DMS114 treated with DMSO at 0.1 percent for 48 hours (cell line): ENCODE results near the gene PACS2.
"Not testable (repeated sequence)": the region's sequence is repeated elsewhere in the genome, so short reads cannot be mapped to it uniquely, and the experiment has no call there.

Experiments
- DNase-seq: peaks from one replicate; lab custom pipeline; 2025; ENCODE audit not compliant: unreplicated experiment; lab: John Stamatoyannopoulos, UW

Gene PACS2

DNA sequence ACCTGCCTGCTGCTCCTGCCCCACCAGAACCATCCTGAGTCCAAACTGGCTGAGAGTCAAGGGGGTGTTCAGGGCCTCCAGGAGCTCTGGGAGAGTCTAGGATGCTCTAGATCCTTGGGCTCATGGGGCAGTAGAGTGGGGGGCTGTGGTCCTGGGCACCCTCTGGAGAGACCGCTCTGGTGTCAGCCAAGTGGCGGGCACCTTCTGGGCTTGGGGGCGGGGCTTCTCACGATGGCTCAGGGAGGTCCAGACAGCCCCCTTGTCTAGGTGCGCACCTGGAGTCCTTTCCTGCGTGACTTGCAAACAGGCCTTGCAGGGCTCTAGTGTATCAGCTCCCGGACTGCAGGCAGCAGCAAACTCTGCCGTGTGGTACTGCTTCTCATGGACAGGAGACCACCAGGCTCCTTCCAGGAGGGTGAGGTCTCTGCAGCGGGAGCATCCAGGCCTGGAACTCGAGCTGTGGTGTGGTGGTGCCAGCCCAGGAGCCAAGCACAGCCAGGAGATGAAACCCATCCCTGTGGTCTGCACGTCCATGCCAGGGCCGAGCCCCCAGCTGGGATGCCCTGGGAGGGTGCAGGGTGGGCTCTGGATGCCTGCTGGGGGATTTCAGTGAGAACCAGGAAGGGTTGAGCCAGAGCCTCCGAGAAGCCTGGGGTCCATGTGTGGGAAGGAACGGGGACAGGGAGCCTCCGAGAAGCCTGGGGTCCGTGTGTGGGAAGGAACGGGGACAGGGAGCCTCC, 15.0 kb downstream of the PACS2 start:
- no peak for DNase-seq

DNA sequence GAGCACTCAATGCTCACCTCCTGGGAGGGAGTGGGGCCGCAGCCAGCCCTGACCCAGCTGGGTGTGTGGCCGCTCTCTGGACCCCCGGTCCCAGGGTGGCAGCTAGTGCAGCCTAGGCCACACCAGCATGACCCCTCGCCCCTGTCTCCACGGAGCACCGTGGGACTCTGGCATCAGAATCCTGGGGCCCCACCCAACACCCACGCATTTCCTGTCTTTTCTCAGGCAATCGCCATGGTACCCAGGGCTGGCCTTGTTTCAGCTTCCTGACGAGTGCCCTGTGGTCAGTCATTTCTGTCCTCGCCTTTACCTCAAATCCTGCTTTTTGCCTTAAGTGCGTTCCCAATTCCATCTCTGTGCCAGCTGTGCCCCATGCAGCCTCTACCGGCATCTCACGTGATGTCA, 15.9 kb downstream of the PACS2 start:
- no peak for DNase-seq

DNA sequence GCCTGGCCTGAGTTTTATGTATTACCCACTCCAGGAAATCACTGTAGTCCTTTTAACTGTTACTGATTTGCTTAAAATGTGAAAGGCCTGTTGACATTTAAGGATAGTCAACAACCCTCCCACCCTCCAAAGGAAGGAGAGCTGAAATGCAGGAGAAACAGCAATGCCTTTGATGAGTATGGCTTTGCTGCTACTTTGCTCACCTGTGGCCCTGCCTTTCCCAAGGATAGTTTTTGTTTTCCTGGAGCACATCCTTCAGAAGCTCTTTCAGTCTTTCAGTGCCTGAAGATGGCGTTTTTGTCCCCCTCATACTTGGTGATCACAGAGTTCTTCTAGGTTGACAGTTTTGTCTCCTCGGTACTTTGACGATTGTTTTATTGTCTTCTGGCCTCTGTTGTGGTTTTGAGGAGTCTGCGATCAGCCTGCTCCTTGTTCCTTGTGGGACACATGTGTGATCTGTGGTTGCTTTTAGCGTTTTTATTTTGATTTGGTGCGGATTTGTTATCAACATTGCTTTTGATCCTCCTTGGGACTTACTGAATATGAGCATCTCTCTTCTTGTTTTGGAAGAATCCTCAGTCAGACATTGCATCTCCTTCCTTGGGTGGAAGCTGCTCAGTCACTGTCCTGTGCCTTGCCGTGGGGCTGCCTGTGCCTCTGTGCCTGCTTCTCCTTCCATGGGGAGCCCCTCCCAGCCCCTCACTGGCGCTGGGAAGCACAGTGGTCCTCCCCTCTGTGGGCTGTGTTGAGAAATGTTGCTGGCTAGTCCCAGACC, 17.2 kb downstream of the PACS2 start:
- no peak for DNase-seq

DNA sequence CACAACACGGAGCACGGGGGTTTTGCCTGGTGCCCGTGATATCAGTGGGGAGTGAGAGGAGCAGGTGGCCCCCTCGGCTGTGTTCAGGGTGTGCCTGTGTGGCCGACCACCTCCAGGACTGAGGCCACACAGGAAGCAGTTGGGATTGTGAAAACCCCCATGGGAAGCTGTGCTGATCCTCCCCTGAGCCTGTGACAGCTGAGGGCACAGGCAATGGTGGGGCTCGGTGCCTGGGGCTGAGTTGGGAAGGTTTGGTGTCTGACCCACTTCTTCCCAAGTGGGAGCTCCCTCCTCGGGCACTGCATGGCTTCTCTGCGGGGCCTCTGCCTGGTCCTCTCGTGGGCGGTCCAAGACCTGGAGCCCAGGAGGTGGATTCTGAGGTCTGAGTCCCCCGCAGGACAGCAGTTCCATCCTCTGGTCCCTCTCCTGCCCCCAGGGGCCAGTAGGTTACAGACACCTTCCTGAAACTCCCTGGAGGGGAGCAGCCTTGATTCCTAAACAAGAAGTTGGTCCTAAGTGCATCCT, 17.9 kb downstream of the PACS2 start:
- DNase-seq: no peak

DNA sequence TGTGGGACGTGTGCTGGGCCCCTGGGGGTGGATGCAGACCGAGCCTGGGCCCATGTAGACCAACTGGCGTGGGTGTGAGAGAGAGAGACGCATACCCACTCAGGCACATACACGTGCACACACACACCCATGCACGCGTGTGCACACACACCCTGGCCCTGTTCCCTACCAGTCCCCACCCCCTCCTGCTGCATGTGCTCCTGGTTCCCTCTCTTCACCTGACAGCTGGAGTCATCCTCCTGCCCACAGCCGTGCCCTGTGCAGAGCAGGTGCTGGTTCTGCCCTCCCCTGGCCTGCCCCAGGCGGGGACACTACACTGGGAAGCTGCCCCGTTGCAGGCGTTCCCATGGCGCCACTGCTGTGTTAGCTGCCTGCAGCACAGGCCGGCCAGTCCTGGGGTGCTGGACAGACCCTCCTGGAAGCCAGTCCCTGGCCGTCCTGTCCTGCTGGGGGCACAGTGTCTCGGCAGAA, 18.5 kb downstream of the PACS2 start:
- no peak for DNase-seq

DNA sequence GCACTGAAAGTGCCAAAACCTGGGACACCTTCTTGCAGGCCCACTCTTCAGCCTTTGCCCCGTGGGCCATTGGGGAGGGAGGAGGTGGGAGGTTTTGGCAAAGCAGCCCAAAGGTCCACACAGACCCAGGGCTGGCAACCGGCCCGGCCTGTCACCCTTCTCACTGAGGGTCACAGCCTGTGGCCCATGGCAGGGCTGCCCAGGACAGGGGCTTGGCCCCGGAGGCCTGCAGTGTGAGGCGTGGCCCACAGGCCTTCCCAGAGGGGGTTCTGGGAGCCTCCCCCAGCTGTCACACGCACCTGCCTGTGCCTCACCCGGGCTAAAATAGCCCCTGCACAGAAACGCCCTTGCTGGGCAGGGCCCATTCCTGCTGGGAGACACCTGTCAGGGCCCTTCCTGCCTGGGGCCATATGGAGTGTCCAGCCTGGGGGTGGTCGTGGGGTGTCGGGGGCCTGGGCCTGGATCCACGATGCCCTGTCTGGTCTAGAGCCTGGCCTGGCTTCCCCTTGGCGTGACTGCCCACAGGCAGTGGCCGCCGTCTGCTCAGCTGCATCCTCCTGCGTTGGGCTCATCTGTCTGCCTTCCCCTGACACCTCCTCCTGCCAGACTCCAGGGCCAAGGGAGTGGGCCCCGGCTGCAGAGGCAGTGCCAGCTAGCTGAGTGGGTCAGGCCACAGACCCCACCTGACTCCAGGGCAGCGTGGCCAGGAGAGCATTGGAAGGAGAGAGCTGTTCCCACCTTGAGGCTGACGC, 19.2 kb downstream of the PACS2 start:
- DNase-seq: no peak

DNA sequence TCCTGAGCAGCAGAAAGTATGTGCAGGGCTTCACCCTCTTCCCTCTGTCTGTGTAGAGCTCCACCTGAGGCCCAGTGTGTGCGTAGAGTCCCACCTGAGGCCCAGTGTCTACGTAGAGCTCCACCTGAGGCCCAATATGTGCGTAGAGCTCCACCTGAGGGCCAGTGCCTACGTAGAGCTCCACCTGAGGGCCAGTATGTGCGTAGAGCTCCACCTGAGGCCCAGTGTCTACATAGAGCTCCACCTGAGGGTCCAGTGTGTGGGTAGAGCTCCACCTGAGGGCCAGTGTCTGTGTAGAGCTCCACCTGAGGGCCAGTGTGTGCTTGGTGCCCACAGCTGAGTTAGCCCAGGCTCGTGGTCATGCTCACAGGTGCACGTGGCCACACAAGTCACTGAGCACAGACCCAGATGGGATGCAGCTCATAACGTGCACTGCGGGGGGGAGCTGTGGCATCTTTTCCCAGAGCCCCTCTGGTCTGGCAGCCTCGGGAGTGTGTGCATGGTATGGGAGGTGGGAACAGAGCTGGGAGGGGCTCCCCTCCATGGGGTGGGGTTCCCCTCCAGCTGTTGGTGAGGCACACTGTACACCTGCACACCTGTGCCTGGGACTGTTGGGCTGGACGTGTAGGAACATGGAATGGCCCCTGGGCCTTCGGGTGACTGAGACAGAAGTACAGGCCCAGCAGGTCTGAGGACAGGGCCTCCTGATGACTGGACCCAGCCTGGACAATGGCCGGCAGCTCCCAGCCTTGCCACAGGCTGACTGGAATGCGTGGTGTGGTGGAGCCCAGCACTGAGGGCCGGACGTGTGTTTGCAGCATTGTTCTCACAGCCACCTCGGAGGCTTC, 20.1 kb downstream of the PACS2 start:
- no peak for DNase-seq

DNA sequence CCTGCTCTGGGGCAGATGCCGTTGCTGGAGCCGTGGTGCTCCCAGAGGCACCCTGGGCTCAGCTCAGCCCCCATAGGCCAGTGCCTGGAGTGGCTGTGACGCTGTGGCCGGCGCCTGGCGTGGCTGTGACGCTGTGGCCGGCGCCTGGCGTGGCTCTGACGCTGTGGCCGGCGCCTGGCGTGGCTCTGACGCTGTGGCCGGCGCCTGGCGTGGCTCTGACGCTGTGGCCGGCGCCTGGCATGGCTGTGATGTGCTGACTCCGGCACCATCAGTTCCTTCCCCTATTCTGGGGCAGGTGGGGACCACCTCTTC, 20.6 kb downstream of the PACS2 start:
- DNase-seq: not testable (repeated sequence)

DNA sequence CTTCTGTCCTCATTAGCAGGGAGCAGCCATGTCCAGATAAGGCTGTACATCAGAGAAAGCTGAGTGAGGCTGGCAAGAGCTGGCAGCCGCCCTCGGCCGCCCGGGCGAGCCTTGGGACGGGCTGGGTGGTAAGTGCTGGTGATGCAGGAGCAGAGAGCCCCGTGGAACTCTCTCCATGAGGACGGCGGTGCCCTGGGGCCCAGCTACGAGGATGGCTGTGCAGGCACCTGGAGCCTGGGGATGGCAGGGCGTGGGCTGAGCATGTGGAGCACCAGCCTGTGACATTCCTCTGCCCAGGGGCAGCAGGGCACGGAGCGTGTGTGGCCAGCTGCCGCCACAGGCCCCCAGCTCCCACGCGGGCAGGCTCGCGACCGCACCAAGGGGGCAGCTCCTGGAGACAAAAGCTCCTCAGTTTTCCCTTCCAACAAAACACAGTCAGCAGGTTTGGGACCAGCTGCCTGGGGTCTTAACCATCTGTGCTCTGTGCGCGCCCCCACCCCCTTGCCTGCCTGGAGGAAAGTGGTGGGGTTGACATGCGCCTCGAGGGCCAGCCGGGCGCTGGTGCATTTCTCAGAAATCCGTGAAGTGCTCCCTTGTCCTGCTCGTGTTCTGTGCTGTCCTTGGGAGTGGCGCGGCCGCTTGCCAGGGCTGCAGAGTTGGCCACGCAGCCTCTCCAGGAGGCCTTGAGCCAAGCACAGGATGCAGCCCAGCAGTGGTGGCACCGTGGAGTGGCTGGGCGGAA, 21.4 kb downstream of the PACS2 start:
- DNase-seq: no peak

DNA sequence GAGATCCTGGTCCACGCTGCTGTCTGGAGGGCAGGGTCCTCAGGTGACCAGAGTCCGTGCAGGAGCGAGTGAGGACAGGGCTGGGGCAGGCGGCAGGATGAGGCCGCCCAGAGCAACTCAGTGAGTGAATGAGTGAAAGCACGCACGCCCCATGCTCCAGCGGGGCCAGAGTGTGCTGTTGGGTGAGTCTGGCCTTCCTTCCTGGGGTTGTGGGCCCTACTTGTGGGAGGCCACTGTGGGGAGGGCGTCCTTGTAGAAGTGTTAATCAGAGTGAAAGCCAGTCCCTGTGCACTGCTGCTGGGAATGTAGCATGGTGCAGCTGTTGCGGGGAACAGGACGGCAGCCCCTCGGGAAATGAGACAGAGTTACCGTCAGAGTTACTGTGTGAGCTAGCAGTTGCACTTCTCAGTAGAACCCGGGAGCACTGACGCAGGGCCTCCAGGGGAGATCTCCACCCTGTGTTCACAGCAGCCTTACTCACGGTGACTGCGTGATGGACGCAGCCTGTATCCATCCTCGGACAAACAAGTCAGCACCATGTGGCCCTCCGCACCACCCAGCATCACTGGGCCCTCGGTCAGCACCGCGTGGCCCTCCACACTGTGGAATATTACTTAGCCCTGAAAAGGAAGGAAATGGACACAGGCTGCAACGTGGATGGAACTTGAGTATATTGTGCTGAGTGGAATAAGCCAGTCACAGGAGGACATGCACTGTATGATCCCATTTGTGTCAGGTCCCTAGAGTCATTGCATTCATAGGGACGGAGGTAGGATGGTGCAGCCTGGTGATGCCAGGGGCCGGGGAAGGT, 22.1 kb downstream of the PACS2 start:
- DNase-seq: no peak

DNA sequence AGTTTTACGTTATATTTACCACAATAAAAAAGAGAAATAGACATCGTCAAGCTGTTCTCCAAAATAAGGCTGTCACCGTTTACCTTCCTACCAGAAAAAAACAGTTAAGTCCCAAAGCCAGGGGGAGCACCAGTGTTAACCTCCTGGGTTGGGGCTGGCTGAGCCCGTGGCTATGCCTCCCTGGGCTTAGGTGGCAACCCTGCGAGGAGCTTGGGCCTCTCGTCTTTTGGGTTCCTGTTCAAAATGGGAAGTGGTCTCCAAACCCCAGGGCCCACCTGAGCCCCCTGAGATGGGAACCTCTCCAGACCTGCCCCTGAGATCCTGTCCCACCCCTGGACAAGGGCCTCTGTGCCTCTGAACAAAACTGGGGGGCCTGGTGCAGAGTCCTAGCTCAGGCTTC, 22.9 kb downstream of the PACS2 start:
- no peak for DNase-seq

DNA sequence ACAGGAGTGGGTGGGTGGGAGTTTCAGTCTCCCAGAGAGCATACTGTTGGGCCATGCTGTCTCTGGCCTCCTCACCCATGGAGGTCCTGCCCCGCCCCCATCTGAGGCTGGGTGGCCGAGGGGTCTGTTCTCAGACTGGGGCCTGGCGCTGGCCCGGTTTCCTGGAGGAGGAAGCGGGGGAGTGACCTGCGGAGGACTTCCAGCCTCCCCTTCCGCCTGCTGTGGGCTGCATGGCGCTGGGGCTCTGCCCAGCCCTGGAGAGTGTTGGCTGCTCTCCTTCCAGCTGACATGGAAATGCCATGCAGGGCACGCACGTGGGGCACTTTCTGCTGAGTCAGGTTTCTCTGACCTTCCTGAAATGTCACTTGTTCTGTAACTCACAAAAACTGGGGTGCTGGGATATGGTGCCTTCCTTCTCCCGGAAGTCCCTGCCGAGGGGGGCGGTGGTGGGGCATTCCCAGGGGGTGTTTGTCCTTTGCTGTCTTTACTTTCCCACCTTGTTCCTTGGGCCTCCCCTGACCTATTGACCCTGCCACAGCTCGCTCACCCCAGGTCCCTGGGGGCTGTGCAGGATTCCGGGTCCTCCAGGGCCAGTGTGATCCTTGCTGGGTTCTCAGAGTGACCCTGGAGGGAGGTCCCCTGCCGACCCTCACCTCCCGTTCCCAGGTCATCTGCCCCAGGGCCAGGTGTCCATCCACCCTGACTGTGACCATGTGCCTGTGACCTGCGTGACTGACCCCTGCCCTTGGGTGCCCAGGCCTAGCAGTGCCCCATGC, 23.6 kb downstream of the PACS2 start:
- no peak for DNase-seq

DNA sequence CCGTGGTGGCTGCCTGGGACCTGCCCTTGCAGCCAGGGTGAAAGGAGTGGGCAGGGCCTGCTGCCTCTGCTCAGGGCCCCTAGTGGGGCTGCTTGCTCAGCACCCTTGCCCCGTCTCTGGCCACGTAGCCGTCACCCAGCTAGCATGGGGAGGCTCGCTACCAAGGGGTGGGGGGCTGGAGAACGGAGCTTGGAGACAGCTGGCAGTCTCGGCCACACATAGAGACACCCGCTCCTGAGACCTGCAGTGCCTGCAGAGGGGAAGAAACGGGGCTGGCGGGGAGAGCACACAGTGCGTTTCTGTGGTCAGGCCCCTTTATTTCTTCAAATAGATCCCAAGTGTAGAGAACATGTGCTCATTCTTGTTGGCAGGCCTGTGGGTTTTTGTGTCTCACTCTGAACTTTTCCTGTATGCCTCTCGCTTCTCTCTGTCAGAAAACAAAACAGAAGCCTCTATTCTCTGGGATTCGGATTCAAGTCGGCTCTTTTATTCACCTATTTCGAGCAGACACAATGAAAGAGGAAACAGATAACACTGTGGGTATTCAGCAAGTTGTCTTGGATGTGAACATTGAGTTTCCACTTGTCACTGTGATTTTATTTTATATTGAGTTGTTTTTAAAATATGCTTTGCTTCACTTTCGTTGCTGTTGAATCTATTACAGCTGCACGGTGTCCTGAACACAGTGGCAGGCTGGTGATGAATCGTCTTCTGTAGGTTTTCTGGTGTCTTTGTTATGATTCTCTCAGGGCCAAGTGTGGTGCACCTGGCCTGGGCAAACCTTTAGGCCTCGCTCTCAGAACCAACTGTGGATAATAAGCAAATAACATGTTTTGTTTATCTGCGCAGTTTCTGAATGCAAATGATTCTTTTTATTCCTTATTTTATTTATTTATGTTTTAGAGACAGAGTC, 26.5 kb downstream of the PACS2 start:
- DNase-seq: no peak

DNA sequence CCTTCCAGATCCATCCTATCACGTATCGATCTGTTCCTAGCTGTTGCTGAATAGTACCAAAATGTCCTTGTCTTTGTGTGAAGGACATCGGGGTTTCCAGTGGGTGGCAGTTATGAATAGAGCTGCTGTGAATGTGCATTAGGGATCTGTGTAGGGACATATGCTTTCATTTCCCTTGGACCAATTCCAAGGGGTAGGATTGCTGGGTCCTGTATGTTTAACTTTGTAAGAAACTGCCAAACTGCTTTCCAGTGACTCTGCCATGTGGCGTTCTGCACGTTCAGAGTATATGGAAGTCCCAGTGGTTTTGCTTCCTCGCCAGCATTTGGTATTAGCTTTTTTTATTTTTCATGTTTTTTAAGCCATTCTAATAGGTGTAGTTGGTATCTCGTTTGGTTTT, 28.6 kb downstream of the PACS2 start:
- no peak for DNase-seq

DNA sequence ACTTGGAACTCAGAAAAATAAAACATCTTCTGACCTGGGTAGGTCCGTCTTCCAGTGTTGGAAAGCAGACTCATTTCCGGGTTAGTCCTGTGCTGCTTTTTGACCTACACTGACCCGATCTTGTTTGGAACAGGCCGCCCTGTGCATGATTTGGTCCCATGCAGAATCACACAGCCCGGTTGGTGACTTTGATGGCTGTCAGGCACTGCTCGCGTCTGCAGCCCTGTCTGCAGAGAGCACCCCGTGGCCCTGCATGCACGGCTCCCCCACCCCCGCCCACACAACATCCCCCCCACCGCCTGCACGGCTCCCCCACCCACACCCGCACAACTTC, 31.6 kb downstream of the PACS2 start:
- DNase-seq: no peak

DNA sequence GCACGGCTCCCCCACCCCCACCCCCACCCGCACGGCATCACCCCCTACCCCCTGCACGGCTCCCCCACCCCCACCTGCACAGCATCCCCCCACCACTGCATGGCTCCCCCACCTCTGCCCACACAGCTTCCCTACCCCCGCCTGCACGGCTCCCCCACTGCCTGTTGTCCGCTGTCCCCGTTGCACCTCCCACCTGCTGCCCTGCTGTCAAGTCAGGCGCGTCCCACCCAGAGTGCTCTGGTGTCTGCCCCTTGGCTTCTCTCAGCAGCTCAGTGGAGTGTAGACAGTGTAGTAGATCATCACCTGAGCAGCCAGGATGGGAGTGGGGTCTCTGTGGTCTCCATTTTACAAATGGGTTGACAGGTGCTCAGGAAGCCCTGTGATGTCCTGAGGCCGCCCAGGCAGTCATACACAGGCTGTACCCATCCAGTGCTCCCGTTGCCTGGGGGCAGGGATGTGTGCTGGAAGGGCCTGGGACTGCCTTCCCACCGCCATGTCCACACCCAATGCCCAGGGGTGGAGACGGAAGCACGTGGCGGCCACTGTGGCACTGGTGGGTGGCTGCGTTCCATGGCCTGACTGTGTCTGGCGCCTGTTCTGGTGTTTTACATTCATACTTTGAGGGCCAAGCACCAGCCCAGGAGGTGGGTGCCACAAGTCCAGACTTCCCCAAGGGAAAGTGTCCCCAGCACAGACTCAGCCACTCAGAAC, 32.5 kb downstream of the PACS2 start:
- DNase-seq: no peak

DNA sequence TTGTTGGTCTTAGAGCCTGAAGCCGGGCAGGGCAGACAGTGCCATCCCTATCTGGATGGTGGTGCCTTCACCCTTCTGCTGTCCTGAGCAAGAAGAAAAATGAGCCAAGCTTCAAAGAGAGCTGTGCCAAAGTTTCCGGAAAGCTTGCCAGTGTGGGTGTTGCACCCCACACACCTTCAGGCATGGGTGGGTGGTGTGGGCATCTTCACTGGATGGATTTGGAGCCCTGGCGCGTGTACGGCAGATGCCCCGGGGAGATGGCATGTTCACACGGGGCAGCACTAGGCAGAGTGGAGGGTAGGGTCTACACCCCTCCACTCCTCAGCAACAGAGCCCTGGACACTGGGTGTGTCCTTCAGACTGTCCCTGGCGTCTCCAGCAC, 33.0 kb downstream of the PACS2 start:
- DNase-seq: no peak
